HEK293 (cell line): Measurements from ENCODE around the gene KLF11.

Experiments used
- CTCF ChIA-PET: fragments of 350-600 bp; formaldehyde crosslinking; extraction: SDS; loops from one replicate; lab custom pipeline; 2021; ENCODE audit warnings: antibody characterized with exemption; lab: Yijun Ruan, JAX
- POLR2A ChIA-PET: fragments of 300-600 bp; formaldehyde crosslinking; extraction: SDS; loops from one replicate; lab custom pipeline; 2020; ENCODE audit warnings: antibody characterized with exemption, inconsistent platforms; lab: Yijun Ruan, JAX
- H3K27ac ChIP-seq: fragments of 200-500 bp; sonication (Bioruptor generic); 2 replicates; pipeline ENCODE4 v1.5.1; 2014; ENCODE audit warnings: low read depth, low read length, control low read depth, inconsistent platforms; ENCODE audit errors: extremely low read depth
- H3K36me3 ChIP-seq, 2 experiments: fragments of 200-500 bp in 1 of 2; sonication (Bioruptor generic) in 1 of 2; 1 replicate in 1 of 2; 2 replicates in 1 of 2; pipeline ENCODE4 v1.5.1; 2014 to 2017; ENCODE audit warnings: inconsistent platforms in 2 of 2, low read length in 2 of 2; ENCODE audit not compliant: control insufficient read depth in 2 of 2, insufficient read depth in 1 of 2
- H3K4me1 ChIP-seq: fragments of 200-500 bp; sonication (Bioruptor generic); 2 replicates; pipeline ENCODE4 v1.5.1; 2014; ENCODE audit warnings: mild to moderate bottlenecking, low read length, inconsistent platforms; ENCODE audit not compliant: control insufficient read depth, insufficient read depth
- H3K4me3 ChIP-seq: 2 replicates; pipeline ENCODE4 v1.5.1; 2011; ENCODE audit warnings: low read depth, mild to moderate bottlenecking, control low read depth, low read length, moderate library complexity
- H3K9me3 ChIP-seq: fragments of 200-500 bp; sonication (Bioruptor generic); 2 replicates; pipeline ENCODE4 v1.5.1; 2014; ENCODE audit warnings: low read depth, low read length, inconsistent platforms; ENCODE audit not compliant: control insufficient read depth, insufficient read depth
- GLIS2 ChIP-seq: fragments of 450-650 bp; formaldehyde crosslinking; IDR thresholded peaks from 2 replicates; pipeline ENCODE4 v1.5.1; 2016; ENCODE audit warnings: missing biosample characterization, missing genetic modification characterization
- PRDM1 ChIP-seq: fragments of 450-650 bp; formaldehyde crosslinking; IDR thresholded peaks from 2 replicates; pipeline ENCODE4; 2016; ENCODE audit warnings: missing biosample characterization, missing genetic modification characterization
- SCRT2 ChIP-seq: fragments of 450-650 bp; formaldehyde crosslinking; IDR thresholded peaks from 2 replicates; pipeline ENCODE4 v1.5.1; 2016; ENCODE audit warnings: missing biosample characterization, missing genetic modification characterization
- WT1 ChIP-seq: fragments of 450-650 bp; formaldehyde crosslinking; IDR thresholded peaks from 2 replicates; pipeline ENCODE4 v1.5.1; 2016; ENCODE audit warnings: missing biosample characterization, missing genetic modification characterization
- YY2 ChIP-seq: fragments of 450-650 bp; formaldehyde crosslinking; IDR thresholded peaks from 2 replicates; pipeline ENCODE4 v1.5.1; 2016; ENCODE audit warnings: missing biosample characterization, missing genetic modification characterization
- ZBTB1 ChIP-seq: fragments of 450-650 bp; formaldehyde crosslinking; IDR thresholded peaks from 2 replicates; pipeline ENCODE4 v1.5.1; 2016; ENCODE audit warnings: missing biosample characterization, missing genetic modification characterization
- ZBTB17 ChIP-seq: fragments of 450-650 bp; formaldehyde crosslinking; IDR thresholded peaks from 2 replicates; pipeline ENCODE4 v1.5.1; 2016; ENCODE audit warnings: missing biosample characterization, missing genetic modification characterization
- ZBTB8A ChIP-seq: fragments of 450-650 bp; formaldehyde crosslinking; IDR thresholded peaks from 2 replicates; pipeline ENCODE4 v1.5.1; 2016; ENCODE audit warnings: missing biosample characterization, missing genetic modification characterization
- ZIC2 ChIP-seq: fragments of 450-650 bp; formaldehyde crosslinking; IDR thresholded peaks from 2 replicates; pipeline ENCODE4 v1.5.1; 2016; ENCODE audit warnings: missing biosample characterization, missing genetic modification characterization
- ZNF10 ChIP-seq: fragments of 450-650 bp; formaldehyde crosslinking; IDR thresholded peaks from 2 replicates; pipeline ENCODE4 v1.5.1; 2017; ENCODE audit warnings: missing biosample characterization, missing genetic modification characterization
- ZNF114 ChIP-seq: fragments of 450-650 bp; formaldehyde crosslinking; IDR thresholded peaks from 2 replicates; pipeline ENCODE4 v1.5.0; 2017; ENCODE audit warnings: missing biosample characterization, missing genetic modification characterization
- ZNF133 ChIP-seq: fragments of 450-650 bp; formaldehyde crosslinking; IDR thresholded peaks from 2 replicates; pipeline ENCODE4 v1.5.1; 2016; ENCODE audit warnings: missing biosample characterization, missing genetic modification characterization
- ZNF146 ChIP-seq: fragments of 450-650 bp; formaldehyde crosslinking; IDR thresholded peaks from 2 replicates; pipeline ENCODE4 v1.5.1; 2016; ENCODE audit warnings: missing biosample characterization, missing genetic modification characterization
- ZNF2 ChIP-seq: fragments of 450-650 bp; formaldehyde crosslinking; IDR thresholded peaks from 2 replicates; pipeline ENCODE4 v1.5.1; 2016; ENCODE audit warnings: missing biosample characterization, missing genetic modification characterization
- ZNF239 ChIP-seq: fragments of 450-650 bp; formaldehyde crosslinking; IDR thresholded peaks from 2 replicates; pipeline ENCODE4 v1.5.1; 2016; ENCODE audit warnings: missing biosample characterization, missing genetic modification characterization
- ZNF274 ChIP-seq, 2 experiments: fragments of 200-500 bp in 1 of 2; fragments of 450-650 bp in 1 of 2; sonication (Bioruptor generic) in 1 of 2; formaldehyde crosslinking in 1 of 2; IDR thresholded peaks; 2 replicates each; pipeline versions ENCODE4 v1.5.1 to v1.6.1; 2014 to 2016; ENCODE audit warnings: borderline replicate concordance in 1 of 2, inconsistent platforms in 1 of 2, low read length in 1 of 2, missing biosample characterization in 1 of 2, missing genetic modification characterization in 1 of 2
- ZNF311 ChIP-seq: fragments of 450-650 bp; formaldehyde crosslinking; IDR thresholded peaks from 2 replicates; pipeline ENCODE4 v1.5.1; 2017; ENCODE audit warnings: missing biosample characterization, missing genetic modification characterization, borderline replicate concordance
- ZNF37A ChIP-seq: fragments of 450-650 bp; IDR thresholded peaks from 2 replicates; pipeline ENCODE4 v1.5.1; 2018; ENCODE audit warnings: missing biosample characterization, missing genetic modification characterization
- ZNF426 ChIP-seq: fragments of 450-650 bp; formaldehyde crosslinking; IDR thresholded peaks from 2 replicates; pipeline ENCODE4 v1.5.1; 2017; ENCODE audit warnings: missing biosample characterization, missing genetic modification characterization, mild to moderate bottlenecking, inconsistent platforms, moderate library complexity
- ZNF433 ChIP-seq: fragments of 450-650 bp; formaldehyde crosslinking; IDR thresholded peaks from 2 replicates; pipeline ENCODE4 v1.5.1; 2016; ENCODE audit warnings: missing biosample characterization, missing genetic modification characterization, low read depth
- ZNF600 ChIP-seq: fragments of 450-650 bp; formaldehyde crosslinking; IDR thresholded peaks from 2 replicates; pipeline ENCODE4 v1.5.1; 2016; ENCODE audit warnings: missing biosample characterization, missing genetic modification characterization
- ZNF610 ChIP-seq: fragments of 450-650 bp; formaldehyde crosslinking; IDR thresholded peaks from 2 replicates; pipeline ENCODE4 v1.5.1; 2016; ENCODE audit warnings: missing biosample characterization, missing genetic modification characterization, borderline replicate concordance
- ZNF621 ChIP-seq: fragments of 450-650 bp; formaldehyde crosslinking; IDR thresholded peaks from 2 replicates; pipeline ENCODE4 v1.5.1; 2017; ENCODE audit warnings: missing biosample characterization, missing genetic modification characterization
- ZNF624 ChIP-seq: fragments of 450-650 bp; formaldehyde crosslinking; IDR thresholded peaks from 2 replicates; pipeline ENCODE4 v1.5.1; 2017; ENCODE audit warnings: missing biosample characterization, missing genetic modification characterization
- ZNF677 ChIP-seq: fragments of 450-650 bp; IDR thresholded peaks from 2 replicates; pipeline ENCODE4 v1.5.0; 2018; ENCODE audit warnings: missing biosample characterization, mild to moderate bottlenecking, missing genetic modification characterization, moderate library complexity
- ZNF701 ChIP-seq: fragments of 450-650 bp; formaldehyde crosslinking; IDR thresholded peaks from 2 replicates; pipeline ENCODE4 v1.5.1; 2016; ENCODE audit warnings: missing biosample characterization, missing genetic modification characterization
- ZSCAN23 ChIP-seq: fragments of 450-650 bp; formaldehyde crosslinking; IDR thresholded peaks from 2 replicates; pipeline ENCODE4 v1.5.1; 2016; ENCODE audit warnings: missing biosample characterization, missing genetic modification characterization
- TF ChIP-seq, protein P1 (sequence below): fragments of 450-650 bp; IDR thresholded peaks from 2 replicates; pipeline ENCODE4 v1.5.1; 2018; ENCODE audit warnings: missing biosample characterization, missing genetic modification characterization
- TF ChIP-seq, protein P2 (sequence below): fragments of 450-650 bp; formaldehyde crosslinking; IDR thresholded peaks from 2 replicates; pipeline ENCODE4 v1.5.1; 2017; ENCODE audit warnings: missing biosample characterization, missing genetic modification characterization

Gene KLF11

GRCh38 chr2:10028988-10029874, 14.1 kb upstream of the KLF11 start (continued):
- TF ChIP-seq ZIC2 (tag by site-specific recombination): peak; percentile 80
- no peak for TF ChIP-seq ZBTB1 (tag by site-specific recombination)

GRCh38 chr2:10029875-10030223, 13.5 kb upstream of the KLF11 start:
- H3K4me1 ChIP-seq: no peaks in the 10 kb centered on the region
- POLR2A ChIA-PET: interaction anchor here (0.7 kb wide), 1 partner anchor 187 kb away, joined by 3 read pairs; the partner anchor contains the start of gene TAF1B
- no peak for TF ChIP-seq ZSCAN23 (tag by site-specific recombination)
- no peak for TF ChIP-seq ZNF677 (tag by site-specific recombination)
- no peak for TF ChIP-seq ZNF37A
- TF ChIP-seq ZNF146 (tag by site-specific recombination): no peak
- TF ChIP-seq ZNF426 (tag by site-specific recombination): no peak
- no peak for TF ChIP-seq ZNF114 (tag by site-specific recombination)
- no peak for TF ChIP-seq PRDM1 (tag by site-specific recombination)
- no peak for TF ChIP-seq ZNF239
- TF ChIP-seq ZNF610: no peak
- TF ChIP-seq ZNF621: no peak
- no peak for TF ChIP-seq ZNF701
- TF ChIP-seq, protein P1, sequence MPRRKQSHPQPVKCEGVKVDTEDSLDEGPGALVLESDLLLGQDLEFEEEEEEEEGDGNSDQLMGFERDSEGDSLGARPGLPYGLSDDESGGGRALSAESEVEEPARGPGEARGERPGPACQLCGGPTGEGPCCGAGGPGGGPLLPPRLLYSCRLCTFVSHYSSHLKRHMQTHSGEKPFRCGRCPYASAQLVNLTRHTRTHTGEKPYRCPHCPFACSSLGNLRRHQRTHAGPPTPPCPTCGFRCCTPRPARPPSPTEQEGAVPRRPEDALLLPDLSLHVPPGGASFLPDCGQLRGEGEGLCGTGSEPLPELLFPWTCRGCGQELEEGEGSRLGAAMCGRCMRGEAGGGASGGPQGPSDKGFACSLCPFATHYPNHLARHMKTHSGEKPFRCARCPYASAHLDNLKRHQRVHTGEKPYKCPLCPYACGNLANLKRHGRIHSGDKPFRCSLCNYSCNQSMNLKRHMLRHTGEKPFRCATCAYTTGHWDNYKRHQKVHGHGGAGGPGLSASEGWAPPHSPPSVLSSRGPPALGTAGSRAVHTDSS (tag by site-specific recombination): no peak
- TF ChIP-seq ZNF10: no peak
- no peak for TF ChIP-seq SCRT2 (tag by site-specific recombination)
- TF ChIP-seq, protein P2, sequence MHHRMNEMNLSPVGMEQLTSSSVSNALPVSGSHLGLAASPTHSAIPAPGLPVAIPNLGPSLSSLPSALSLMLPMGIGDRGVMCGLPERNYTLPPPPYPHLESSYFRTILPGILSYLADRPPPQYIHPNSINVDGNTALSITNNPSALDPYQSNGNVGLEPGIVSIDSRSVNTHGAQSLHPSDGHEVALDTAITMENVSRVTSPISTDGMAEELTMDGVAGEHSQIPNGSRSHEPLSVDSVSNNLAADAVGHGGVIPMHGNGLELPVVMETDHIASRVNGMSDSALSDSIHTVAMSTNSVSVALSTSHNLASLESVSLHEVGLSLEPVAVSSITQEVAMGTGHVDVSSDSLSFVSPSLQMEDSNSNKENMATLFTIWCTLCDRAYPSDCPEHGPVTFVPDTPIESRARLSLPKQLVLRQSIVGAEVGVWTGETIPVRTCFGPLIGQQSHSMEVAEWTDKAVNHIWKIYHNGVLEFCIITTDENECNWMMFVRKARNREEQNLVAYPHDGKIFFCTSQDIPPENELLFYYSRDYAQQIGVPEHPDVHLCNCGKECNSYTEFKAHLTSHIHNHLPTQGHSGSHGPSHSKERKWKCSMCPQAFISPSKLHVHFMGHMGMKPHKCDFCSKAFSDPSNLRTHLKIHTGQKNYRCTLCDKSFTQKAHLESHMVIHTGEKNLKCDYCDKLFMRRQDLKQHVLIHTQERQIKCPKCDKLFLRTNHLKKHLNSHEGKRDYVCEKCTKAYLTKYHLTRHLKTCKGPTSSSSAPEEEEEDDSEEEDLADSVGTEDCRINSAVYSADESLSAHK: no peak
- TF ChIP-seq ZNF433 (tag by site-specific recombination): no peak
- no peak for TF ChIP-seq ZBTB8A (tag by site-specific recombination)
- CTCF ChIA-PET: interaction anchor here (1.0 kb wide), 1 partner anchor 216 kb away, joined by 3 read pairs; no protein-coding TSS in a partner anchor
- no peaks in the 10 kb centered on the region for H3K36me3 ChIP-seq
- H3K27ac ChIP-seq: no peak overlapping the region
- no peak overlapping the region for H3K4me3 ChIP-seq
- no peaks in the 10 kb centered on the region for H3K9me3 ChIP-seq

DNA sequence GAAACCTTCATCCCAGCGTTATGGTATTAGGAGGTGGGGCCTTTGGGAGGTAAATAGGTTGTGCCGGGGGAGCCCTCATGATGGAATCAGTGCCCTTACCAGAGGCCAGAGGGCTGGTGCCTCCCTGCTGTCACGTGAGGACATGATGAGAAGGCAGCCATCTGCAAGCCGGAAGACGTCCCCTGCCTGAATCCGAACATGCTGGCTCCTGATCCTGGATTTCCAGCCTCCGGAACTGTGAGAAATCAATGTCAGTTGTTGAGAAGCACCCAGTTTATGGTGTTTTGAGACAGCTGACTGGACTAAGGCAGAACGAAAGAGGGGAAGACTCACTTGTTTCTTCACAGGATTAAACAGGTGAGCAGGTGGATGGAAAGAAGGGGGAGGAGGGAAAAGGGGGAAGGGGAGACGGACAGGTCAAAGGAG, 13.0 kb upstream of the KLF11 start:
- H3K9me3 ChIP-seq: no peaks in the 10 kb centered on the region
- ChIA-PET CTCF (interaction anchor here (0.6 to 0.7 kb wide), 2 partner anchors 46 to 933 kb away, joined by 3 read pairs; no protein-coding TSS in a partner anchor), POLR2A (no interaction called here)
- no peak overlapping the region for H3K4me3 ChIP-seq
- H3K36me3 ChIP-seq: no peaks in the 10 kb centered on the region
- H3K27ac ChIP-seq: no peak overlapping the region
- no peaks in the 10 kb centered on the region for H3K4me1 ChIP-seq
- TF ChIP-seq ZNF624 (tag by site-specific recombination) (no peak), ZNF311 (tag by site-specific recombination) (no peak), PRDM1 (tag by site-specific recombination) (no peak), ZNF274 (IDR thresholded peaks at IDR 0.05; ENCODE audit: low read length) (no peak), ZNF274 (tag by site-specific recombination; IDR thresholded peaks at IDR 0.05; ENCODE audit: borderline replicate concordance) (no peak), ZNF600 (tag by site-specific recombination) (0 out of 2 replicates have a peak, but pooled peaks have one; percentile 19), WT1 (tag by site-specific recombination) (no peak), YY2 (tag by site-specific recombination) (no peak), ZNF2 (tag by site-specific recombination) (no peak), ZBTB17 (peak; percentile 83), GLIS2 (tag by site-specific recombination) (no peak), ZNF133 (tag by site-specific recombination) (no peak)
- TF ChIP-seq, protein P2: no peak
